Bronchial epithelial cell (primary cell): ENCODE data around the gene ENKUR. TPM values are rescaled to one million over a fixed set of nuclear protein-coding genes. Genes with fewer than 3 reads are reported as not detected.
A peak's percentile ranks its signal among the peaks of the same experiment; 100 is the strongest.

ENCODE experiments used
- DNase-seq: peaks from one replicate; pipeline ENCODE4 v3.0.0-alpha.2; 2010; ENCODE audit warnings: low read depth
- FAIRE-seq: peaks from 2 replicates; lab custom pipeline; 2011; peaks lifted over from hg19 to GRCh38; lab: Jason Lieb, UNC
- H3K27me3 ChIP-seq: 2 replicates; pipeline ENCODE4 v1.5.1; 2011; ENCODE audit warnings: low read length; ENCODE audit not compliant: control insufficient read depth, insufficient read depth
- H3K36me3 ChIP-seq: 2 replicates; pipeline ENCODE4 v1.5.1; 2011; ENCODE audit warnings: low read length; ENCODE audit not compliant: control insufficient read depth, insufficient read depth
- H3K4me3 ChIP-seq: 2 replicates; pipeline ENCODE4 v1.5.1; 2011; ENCODE audit warnings: mild to moderate bottlenecking, low read depth, low read length, control low read depth
- CTCF ChIP-seq: IDR thresholded peaks from 2 replicates; pipeline ENCODE4 v1.5.1; 2011; ENCODE audit warnings: mild to moderate bottlenecking, moderate library complexity, low read length, control low read depth, inconsistent platforms; ENCODE audit not compliant: insufficient read depth, severe bottlenecking
- total RNA-seq: library from RNA; depleted of rRNA; stranded (reverse); fragments of >200 nt; gene quantifications from 2 replicates; pipeline ENCODE4 v1.2.1, GENCODE V29; 2014

The ENKUR gene
- total RNA-seq, 1 donor from 2014 or later: 0.26 TPM

GRCh38 chr10:25049966-25050365 lies 34.0 kb upstream of the ENKUR start:
- FAIRE-seq: no peak
- no peaks in the 10 kb centered on the region for H3K27me3 ChIP-seq
- no peak for TF ChIP-seq CTCF

GRCh38 chr10:25048450-25048849 lies 32.5 kb upstream of the ENKUR start:
- Histone ChIP-seq H3K27me3 (no peaks in the 10 kb centered on the region), H3K36me3 (no peaks in the 10 kb centered on the region), H3K4me3 (no peak overlapping the region)
- TF ChIP-seq CTCF: no peak
- FAIRE-seq (no peak), DNase-seq (no peak)

More at GRCh38 chr10:25049966-25050365, 34.0 kb upstream of the ENKUR start:
- no peak for DNase-seq
- H3K36me3 ChIP-seq: no peaks in the 10 kb centered on the region
- H3K4me3 ChIP-seq: no peak overlapping the region

GRCh38 chr10:25047591-25048301 lies 31.8 kb upstream of the ENKUR start:
- DNase-seq (peak; percentile 89), FAIRE-seq (no peak)
- TF ChIP-seq CTCF: no peak
- no peaks in the 10 kb centered on the region for H3K27me3 ChIP-seq
- no peak overlapping the region for H3K4me3 ChIP-seq
- H3K36me3 ChIP-seq: no peaks in the 10 kb centered on the region

GRCh38 chr10:25047088-25047487 lies 31.1 kb upstream of the ENKUR start:
- no peak overlapping the region for H3K4me3 ChIP-seq
- H3K36me3 ChIP-seq: no peaks in the 10 kb centered on the region
- DNase-seq: no peak
- no peak for TF ChIP-seq CTCF
- H3K27me3 ChIP-seq: no peaks in the 10 kb centered on the region
- no peak for FAIRE-seq

GRCh38 chr10:25046641-25047040 lies 30.7 kb upstream of the ENKUR start:
- DNase-seq (no peak), FAIRE-seq (no peak)
- Histone ChIP-seq H3K27me3 (no peaks in the 10 kb centered on the region), H3K36me3 (no peaks in the 10 kb centered on the region), H3K4me3 (no peak overlapping the region)
- no peak for TF ChIP-seq CTCF

- Histone ChIP-seq H3K27me3 (no peaks in the 10 kb centered on the region), H3K4me3 (no peak overlapping the region), H3K36me3 (no peaks in the 10 kb centered on the region)
- DNase-seq (no peak), FAIRE-seq (no peak)
- no peak for TF ChIP-seq CTCF
Measured at GRCh38 chr10:25039531-25039930, 23.6 kb upstream of the ENKUR start.
